NCI-H460 (cell line): Measurements from ENCODE around the gene ZMAT2. TPM values are rescaled to one million over a fixed set of nuclear protein-coding genes. Genes with fewer than 3 reads are reported as not detected.
"Not testable (repeated sequence)": the region's sequence is repeated elsewhere in the genome, so short reads cannot be mapped to it uniquely, and the experiment has no call there.

Source experiments
- DNase-seq: peaks from one replicate; pipeline ENCODE4 v3.0.0-alpha.2; 2016; ENCODE audit warnings: low read depth; ENCODE audit errors: extremely low read depth
- polyA plus RNA-seq: library from polyadenylated mRNA; depleted of rRNA; stranded (reverse); fragments of >200 nt; gene quantifications from 2 replicates; pipeline ENCODE4 v1.2.3, GENCODE V29; 2014; cell fraction: nucleus; rRNA removed
- total RNA-seq: library from RNA; depleted of rRNA; stranded (reverse); fragments of >200 nt; shearing (Covaris generic); gene quantifications from 2 replicates; pipeline ENCODE4 v1.2.3, GENCODE V29; 2014; rRNA removed

ZMAT2 gene, protein sequence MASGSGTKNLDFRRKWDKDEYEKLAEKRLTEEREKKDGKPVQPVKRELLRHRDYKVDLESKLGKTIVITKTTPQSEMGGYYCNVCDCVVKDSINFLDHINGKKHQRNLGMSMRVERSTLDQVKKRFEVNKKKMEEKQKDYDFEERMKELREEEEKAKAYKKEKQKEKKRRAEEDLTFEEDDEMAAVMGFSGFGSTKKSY
- total RNA-seq, result 60.1 and 62.5 TPM in 2 replicates
- polyA plus RNA-seq, result 34.8 and 54.2 TPM in 2 replicates

GRCh38 chr5:140700177-140701144 is at the start of gene ZMAT2:
Gene ZMAT2 (plus strand): TSS chr5:140700447. CDS start chr5:140700461, 14 bp downstream.
- peak; percentile 98 for DNase-seq

DNA sequence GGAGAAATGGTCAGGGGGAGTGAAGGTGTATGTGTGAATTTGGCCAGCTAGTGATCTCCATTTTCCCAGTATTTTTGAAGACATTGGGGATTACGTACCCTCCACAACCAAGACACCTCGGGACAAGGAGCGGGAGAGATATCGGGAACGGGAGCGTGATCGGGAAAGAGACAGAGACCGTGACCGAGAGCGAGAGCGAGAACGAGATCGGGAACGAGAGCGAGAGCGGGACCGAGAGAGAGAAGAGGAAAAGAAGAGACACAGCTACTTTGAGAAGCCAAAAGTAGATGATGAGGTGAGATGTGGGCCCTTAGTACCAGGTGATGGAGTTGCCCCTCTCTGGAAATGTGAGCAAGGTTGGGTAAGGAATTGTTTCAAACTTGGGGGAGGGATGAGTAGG is 41.4 kb upstream of the ZMAT2 start:
- no peak for DNase-seq

DNA sequence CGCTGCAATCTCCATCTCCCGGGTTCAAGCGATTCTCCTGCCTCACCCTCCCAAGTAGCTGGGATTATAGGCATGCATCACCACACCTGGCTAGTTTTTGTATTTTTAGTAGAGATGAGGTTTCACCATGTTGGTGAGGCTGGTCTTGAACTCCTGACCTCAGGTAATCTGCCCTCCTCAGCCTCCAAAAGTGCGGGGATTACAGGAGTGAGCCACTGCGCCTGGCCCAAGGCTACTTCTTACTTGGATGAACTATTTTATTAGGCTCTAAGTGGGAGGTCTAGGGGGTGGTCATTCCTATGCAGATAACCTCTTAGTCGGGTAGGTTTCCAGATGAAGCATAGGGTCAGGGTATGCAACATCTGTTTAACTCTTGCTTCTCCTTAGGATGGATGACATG is 39.9 kb upstream of the ZMAT2 start:
- DNase-seq, result not testable (repeated sequence)

GRCh38 chr5:140664030-140664358 is 36.3 kb upstream of the ZMAT2 start:
- no peak for DNase-seq

GRCh38 chr5:140664359-140665119 is 35.7 kb upstream of the ZMAT2 start, which contains the start of gene WDR55:
Gene WDR55 (plus strand): TSS chr5:140664904. CDS start chr5:140664913, 9 bp downstream.
- DNase-seq, result peak; percentile 91

GRCh38 chr5:140671035-140671434 is 29.2 kb upstream of the ZMAT2 start:
- DNase-seq, result not testable (repeated sequence)

- DNase-seq, result no peak
Measured at GRCh38 chr5:140671472-140672125, 28.6 kb upstream of the ZMAT2 start.

GRCh38 chr5:140672455-140673186 is 27.6 kb upstream of the ZMAT2 start:
- DNase-seq, result no peak

GRCh38 chr5:140673187-140673976 is 26.9 kb upstream of the ZMAT2 start, which contains the start of gene DND1:
Gene DND1 (minus strand): TSS chr5:140673576. CDS start chr5:140673542, 34 bp downstream.
- no peak for DNase-seq

GRCh38 chr5:140674211-140674610 is 26.0 kb upstream of the ZMAT2 start:
- no peak for DNase-seq

GRCh38 chr5:140674629-140675028 is 25.6 kb upstream of the ZMAT2 start:
- no peak for DNase-seq

- DNase-seq, result no peak
Measured at GRCh38 chr5:140677947-140678346, 22.3 kb upstream of the ZMAT2 start.

- DNase-seq, result no peak
Measured at GRCh38 chr5:140678993-140679392, 21.3 kb upstream of the ZMAT2 start.

DNA sequence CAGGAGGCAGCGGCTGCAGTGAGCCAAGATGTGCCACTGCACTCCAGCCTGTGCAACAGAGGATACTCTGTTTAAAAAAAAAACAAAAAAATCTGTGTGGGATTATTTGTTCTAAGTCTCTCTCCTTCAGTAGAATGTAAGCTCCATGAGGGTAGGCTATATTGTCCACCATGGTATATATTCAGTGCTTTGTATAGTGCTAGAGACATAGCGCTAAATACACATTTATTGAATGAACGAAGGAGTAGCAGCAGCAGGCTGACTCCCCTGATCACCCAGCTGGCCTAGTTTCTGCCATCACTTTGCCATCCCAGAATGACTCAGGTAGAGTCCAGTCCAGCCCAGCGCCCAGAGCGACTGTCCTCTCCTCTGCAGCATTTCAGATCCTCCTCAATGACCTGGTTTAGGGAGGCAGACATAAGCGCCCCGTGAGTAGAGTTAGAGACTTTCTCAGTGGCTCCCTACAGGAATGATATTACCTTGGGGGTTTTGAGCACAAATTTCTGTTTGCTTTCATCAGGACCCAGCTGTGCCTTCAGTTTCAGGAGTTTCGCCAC is 9.8 kb upstream of the ZMAT2 start:
- DNase-seq, result no peak

DNA sequence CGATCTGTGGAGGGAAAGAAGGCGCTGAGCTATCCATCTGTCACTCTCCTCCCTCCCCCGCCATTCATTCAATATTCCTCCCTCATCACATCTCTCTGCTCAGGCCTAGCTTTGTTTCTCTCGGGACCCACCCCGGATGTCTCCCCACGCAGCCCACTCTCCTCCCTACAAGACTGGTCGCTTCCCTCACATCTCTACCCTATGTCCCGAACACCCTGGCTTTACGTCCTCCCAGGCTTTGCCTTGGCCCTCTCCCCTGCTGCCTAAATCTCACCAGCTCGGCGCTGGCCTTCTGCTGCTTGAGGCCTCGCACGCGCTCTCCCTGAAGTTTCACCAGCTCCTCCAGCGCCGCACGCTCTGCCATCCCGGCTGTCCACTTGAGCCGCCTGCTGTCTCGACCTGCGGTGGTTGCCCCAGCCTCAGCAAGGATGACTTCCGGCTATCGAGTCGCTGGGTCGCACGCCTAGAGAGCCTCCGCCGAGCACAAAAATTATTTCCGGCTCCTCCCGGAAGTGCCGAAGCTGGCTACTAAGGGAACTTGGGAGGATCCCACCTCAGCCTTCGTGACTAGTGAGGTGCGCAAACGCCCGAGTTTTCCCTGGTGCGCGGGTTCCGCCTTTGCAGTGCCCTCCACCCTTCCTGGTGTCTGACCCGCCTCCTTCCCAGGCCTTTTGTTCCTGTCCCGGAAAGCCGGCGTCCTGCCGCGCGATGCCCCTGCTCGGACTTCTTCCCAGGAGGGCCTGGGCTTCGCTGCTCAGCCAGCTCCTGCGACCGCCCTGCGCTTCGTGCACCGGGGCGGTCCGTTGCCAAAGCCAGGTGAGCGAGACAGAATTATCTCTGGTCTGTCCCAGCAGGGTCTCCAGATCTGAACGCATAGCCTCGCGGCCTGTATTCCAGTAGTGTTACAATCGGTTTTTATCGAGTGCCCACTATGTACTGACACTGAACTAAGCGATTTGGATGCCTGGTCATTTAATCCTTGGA is 9.0 kb upstream of the ZMAT2 start, which contains the start of the genes HARS1 and HARS2:
Gene HARS1 (minus strand): TSS at position 430 of the 984 bp plus-strand sequence. CDS start 66 bp downstream, at position 364.
Gene HARS2 (plus strand): TSS at position 515 of the 984 bp plus-strand sequence. CDS start 194 bp downstream, at position 709.
- DNase-seq, result peak; percentile 94

- no peak for DNase-seq
Measured at GRCh38 chr5:140694276-140694675, 6.0 kb upstream of the ZMAT2 start.

GRCh38 chr5:140696891-140697492 is 3.3 kb upstream of the ZMAT2 start:
- no peak for DNase-seq
